Activated gamma-delta T cell treated with anti-CD3 and anti-CD28 coated beads, Interleukin-2, amount 50 U/mL, for 16 hours (primary cell): ENCODE results near the gene PTTG1.

Experiments used
- DNase-seq: peaks from one replicate; pipeline ENCODE4 v3.0.0-alpha.2; 2020; ENCODE audit warnings: low read depth

The PTTG1 gene

GRCh38 chr5:160473681-160474080, 52.0 kb downstream of the PTTG1 start:
- no peak for DNase-seq

DNA sequence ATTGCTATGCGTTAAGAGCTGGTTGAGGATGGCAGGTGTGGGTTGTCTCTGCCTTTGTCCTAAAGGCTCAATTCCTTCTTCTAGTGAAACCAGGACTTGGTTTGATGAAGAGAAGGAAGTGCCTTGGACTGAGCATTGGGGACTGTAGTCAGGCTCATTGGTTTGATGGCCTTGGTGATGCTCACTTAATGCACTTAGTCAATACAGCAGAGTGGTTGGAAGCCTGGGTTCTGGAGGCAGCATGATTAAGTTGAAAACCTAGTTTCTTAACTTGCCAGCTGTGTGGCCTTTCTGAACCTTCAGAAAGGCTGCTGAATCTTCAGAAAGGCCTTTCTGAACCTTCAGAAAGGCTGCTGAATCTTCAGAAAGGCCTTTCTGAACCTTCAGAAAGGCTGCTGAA, 52.4 kb downstream of the PTTG1 start:
- no peak for DNase-seq

- no peak for DNase-seq
Measured at GRCh38 chr5:160475864-160476438, 54.3 kb downstream of the PTTG1 start.

GRCh38 chr5:160477266-160477970, 55.8 kb downstream of the PTTG1 start:
- no peak for DNase-seq

GRCh38 chr5:160478163-160478562, 56.5 kb downstream of the PTTG1 start:
- no peak for DNase-seq
